Chondrocyte (in vitro differentiated cells): ENCODE data around the gene LHX3. TPM values are rescaled to one million over a fixed set of nuclear protein-coding genes. Genes with fewer than 3 reads are reported as not detected.

Experiments
- DNase-seq: peaks from one replicate; pipeline ENCODE4 v3.0.0; 2021; ENCODE audit warnings: mixed read lengths, low spot score
- H3K27ac Mint-ChIP-seq: one replicate; pipeline ENCODE4 v1.8.0; 2021; ENCODE audit warnings: mild to moderate bottlenecking, moderate library complexity, mixed read lengths; ENCODE audit not compliant: unreplicated experiment
- H3K27me3 Mint-ChIP-seq: 2 replicates; pipeline ENCODE4 v1.8.0; 2021; ENCODE audit warnings: low read depth, mixed read lengths
- H3K36me3 Mint-ChIP-seq: 2 replicates; pipeline ENCODE4 v1.8.0; 2021; ENCODE audit warnings: low read depth, mixed read lengths
- H3K4me1 Mint-ChIP-seq: 2 replicates; pipeline ENCODE4 v1.8.0; 2021; ENCODE audit warnings: low read depth, mild to moderate bottlenecking, mixed read lengths
- H3K4me3 Mint-ChIP-seq: one replicate; pipeline ENCODE4 v1.8.0; 2021; ENCODE audit warnings: mild to moderate bottlenecking, moderate library complexity, mixed read lengths; ENCODE audit not compliant: unreplicated experiment
- H3K9me3 Mint-ChIP-seq: 2 replicates; pipeline ENCODE4 v1.8.0; 2021; ENCODE audit warnings: low read depth, mixed read lengths
- CTCF ChIP-seq: fragments of 200-600 bp; sonication (generic); IDR thresholded peaks from 2 replicates; pipeline ENCODE4 v1.5.0; 2021; ENCODE audit warnings: antibody characterized with exemption, mild to moderate bottlenecking, moderate library complexity
- total RNA-seq: library from RNA; stranded (reverse); gene quantifications from 3 replicates; pipeline ENCODE4 v1.2.1, GENCODE V29; 2021

LHX3 gene
- total RNA-seq, 1 donor from 2014 or later = not detected

GRCh38 chr9:136233868-136234267 lies 28.9 kb upstream of the LHX3 start:
- H3K27me3 Mint-ChIP-seq = no peaks in the 10 kb centered on the region
- H3K4me3 Mint-ChIP-seq = no peak overlapping the region
- no peaks in the 10 kb centered on the region for H3K4me1 Mint-ChIP-seq
- H3K9me3 Mint-ChIP-seq = no peaks in the 10 kb centered on the region
- DNase-seq = no peak
- no peaks in the 10 kb centered on the region for H3K36me3 Mint-ChIP-seq
- no peak for TF ChIP-seq CTCF
- no peak overlapping the region for H3K27ac Mint-ChIP-seq

GRCh38 chr9:136233411-136233810 lies 28.5 kb upstream of the LHX3 start:
- H3K9me3 Mint-ChIP-seq = no peaks in the 10 kb centered on the region
- no peak overlapping the region for H3K27ac Mint-ChIP-seq
- no peak overlapping the region for H3K4me3 Mint-ChIP-seq
- no peaks in the 10 kb centered on the region for H3K36me3 Mint-ChIP-seq
- H3K27me3 Mint-ChIP-seq = no peaks in the 10 kb centered on the region
- H3K4me1 Mint-ChIP-seq = peaks cover 4% of the 10 kb centered on the region
- TF ChIP-seq CTCF = no peak
- no peak for DNase-seq

- Mint-ChIP-seq H3K4me1 (peaks cover 9% of the 10 kb centered on the region), H3K27ac (no peak overlapping the region)
These were observed 28.0 kb upstream of the LHX3 start for GRCh38 chr9:136232969-136233368.

GRCh38 chr9:136231478-136232297 lies 26.8 kb upstream of the LHX3 start:
- Mint-ChIP-seq H3K4me3 (no peak overlapping the region), H3K36me3 (no peaks in the 10 kb centered on the region), H3K27me3 (no peaks in the 10 kb centered on the region), H3K9me3 (no peaks in the 10 kb centered on the region), H3K27ac (no peak overlapping the region), H3K4me1 (peaks cover 10% of the 10 kb centered on the region)
- DNase-seq = no peak
- no peak for TF ChIP-seq CTCF

More at GRCh38 chr9:136232969-136233368, 28.0 kb upstream of the LHX3 start:
- no peak for TF ChIP-seq CTCF
- no peaks in the 10 kb centered on the region for H3K36me3 Mint-ChIP-seq
- no peaks in the 10 kb centered on the region for H3K27me3 Mint-ChIP-seq
- H3K4me3 Mint-ChIP-seq = no peak overlapping the region
- DNase-seq = no peak
- no peaks in the 10 kb centered on the region for H3K9me3 Mint-ChIP-seq

- TF ChIP-seq CTCF = no peak
- no peaks in the 10 kb centered on the region for H3K36me3 Mint-ChIP-seq
- H3K4me3 Mint-ChIP-seq = no peak overlapping the region
- no peaks in the 10 kb centered on the region for H3K27me3 Mint-ChIP-seq
- H3K4me1 Mint-ChIP-seq = peaks cover 10% of the 10 kb centered on the region
- no peak overlapping the region for H3K27ac Mint-ChIP-seq
- DNase-seq = no peak
- no peaks in the 10 kb centered on the region for H3K9me3 Mint-ChIP-seq
These were observed 25.8 kb upstream of the LHX3 start for GRCh38 chr9:136230773-136231172.
